GM21717 (cell line): ENCODE data around the gene SULF2.

Experiments
- ATAC-seq: cut with Tn5 transposase; IDR thresholded peaks from one replicate; pipeline ENCODE4 v1.9.1; 2021; ENCODE audit warnings: mild to moderate bottlenecking, moderate library complexity; ENCODE audit not compliant: unreplicated experiment

The SULF2 gene

DNA sequence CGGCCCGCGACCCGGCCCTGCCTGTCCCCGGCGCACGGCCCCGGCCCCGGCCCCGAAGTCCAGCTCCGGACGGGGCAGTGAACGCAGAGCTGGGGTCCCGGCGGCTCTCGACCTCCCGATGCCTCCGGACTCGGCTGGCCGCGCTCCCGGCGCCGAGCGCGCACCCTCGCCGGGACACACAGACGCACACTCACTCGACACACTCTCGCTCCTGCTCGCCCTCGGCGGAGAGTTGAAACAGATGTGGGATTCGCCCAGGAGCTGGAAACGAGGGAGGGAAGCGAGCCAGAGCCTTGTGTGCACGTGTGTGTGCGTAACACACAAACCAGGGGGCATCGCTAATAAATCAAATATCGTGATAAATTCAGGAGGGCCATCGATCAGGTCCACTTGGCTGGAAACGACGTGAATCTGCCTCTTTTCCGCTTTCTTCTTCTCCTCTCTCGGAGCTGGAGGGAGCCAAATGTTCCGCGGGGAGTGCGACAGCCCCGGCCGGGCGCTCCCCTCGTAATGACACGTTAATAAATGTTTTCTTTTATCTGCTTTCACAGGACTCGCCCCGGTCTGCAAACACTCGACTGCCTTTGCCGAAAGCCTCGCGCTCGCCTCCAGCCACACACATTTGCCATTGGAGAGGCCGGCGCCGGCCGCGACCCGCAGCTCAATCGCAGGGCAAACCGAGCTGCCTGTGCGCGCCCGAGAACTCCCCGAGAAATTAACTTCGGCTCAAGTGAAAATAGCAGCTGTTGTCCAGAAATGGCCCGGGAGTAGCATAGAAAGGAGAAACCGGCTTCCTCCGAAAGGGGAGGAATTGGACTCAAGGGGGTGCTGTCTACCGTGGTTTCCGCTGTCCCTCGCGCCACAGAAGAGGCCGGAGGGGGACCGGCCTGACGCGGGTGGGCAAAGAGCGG is 828 bp upstream of the SULF2 start:
- no peak for ATAC-seq

DNA sequence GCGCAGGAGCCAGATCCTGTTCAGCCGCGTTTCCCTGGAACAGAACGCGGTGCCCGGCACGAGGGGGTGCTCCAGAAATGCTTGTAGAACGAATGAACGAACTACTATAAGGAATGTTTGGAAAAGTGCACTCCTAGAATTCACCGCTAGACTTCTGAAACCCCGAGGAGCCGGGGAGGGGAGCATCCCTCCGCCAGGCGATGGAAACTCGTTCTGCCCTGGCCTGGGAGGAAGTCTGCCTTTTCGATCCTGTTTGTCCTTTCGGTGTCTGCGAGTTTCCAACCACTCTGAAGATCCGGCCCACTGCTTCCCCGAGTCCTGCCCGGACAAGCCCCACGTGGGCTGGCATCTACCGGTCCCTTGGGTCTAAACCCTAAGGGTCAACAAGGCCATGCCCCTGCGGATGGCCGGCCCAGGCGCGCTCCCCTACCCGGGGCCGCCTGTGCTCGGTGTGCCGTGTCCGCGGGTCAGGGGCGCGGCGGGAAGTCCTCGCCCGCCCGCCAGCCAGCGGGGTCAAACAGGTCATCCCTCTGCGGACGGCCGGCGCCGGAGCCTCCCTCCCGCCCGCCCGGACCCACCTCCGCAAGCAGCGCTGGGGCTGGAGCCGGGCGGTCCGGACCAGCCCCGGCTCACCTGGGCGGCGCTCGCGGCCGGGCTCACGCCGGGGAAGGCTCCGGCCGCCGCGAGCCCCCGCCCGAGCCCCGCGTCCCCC is 526 bp downstream of the SULF2 start:
- no peak for ATAC-seq

DNA sequence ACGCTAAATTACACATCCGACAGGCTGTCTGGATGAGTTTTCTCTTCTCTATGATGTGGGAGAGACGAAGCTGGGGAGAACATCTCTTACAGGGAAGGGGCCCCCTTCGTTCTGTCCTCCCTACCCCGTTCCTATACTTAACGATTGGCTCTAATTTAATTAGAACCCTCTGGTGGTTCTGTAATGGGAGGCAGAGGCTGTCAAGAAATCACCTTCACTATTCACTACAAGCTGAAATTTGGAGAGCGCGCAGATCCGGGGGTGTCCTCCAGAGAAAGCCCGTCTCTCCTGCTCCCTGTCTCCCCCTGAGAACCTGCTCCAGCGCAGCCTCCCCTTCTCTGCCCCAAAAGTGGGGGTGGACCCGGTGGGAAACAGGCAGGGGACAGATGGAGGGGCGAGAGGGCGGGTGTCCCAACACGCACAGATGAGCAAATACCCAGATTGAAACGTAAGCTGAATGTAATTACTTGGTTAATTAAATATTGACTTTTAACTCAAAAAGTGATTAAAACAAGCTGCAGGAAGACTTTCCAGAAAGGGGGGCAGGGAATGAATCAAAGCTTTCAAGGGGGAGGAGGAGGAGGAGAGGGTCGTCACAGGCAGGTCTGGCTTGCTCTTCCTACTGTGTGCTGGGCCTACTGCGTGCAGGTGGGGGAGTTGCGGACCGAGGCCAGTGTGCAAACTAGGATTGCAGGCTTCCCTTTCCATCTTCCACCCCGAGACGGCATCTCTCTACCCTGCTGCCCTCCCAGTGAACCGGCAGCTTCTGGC is 1.3 kb downstream of the SULF2 start:
- no peak for ATAC-seq

DNA sequence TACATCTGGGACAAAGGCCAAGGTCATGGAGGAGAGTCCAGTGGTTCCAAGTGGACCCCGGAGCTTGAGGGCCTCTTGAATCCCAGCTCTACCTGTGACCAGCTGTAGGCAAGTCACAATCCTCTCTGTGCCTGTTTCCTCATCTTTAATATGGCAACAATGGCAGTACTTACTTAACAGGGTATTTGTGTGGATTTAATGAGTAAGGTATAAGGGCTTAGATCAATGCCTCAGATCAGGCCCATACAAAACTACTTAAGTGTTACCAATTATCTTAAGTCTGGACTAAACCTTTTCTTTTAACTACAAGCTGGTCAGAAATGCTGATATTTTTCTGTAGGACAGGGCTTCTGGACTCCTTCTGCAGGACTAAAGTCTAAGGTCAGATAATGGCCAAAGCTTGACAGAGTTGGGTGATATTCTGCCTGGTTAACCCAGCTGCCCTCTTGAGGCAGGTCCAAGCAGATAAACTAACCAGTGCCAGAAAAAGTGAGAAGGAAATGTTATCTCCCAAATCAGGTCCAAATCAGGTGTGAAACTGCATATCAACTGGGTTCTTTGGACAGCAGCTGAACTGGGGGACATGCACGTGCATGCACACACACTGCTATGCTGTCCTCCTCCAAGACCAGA is 2.2 kb downstream of the SULF2 start:
- ATAC-seq = no peak

DNA sequence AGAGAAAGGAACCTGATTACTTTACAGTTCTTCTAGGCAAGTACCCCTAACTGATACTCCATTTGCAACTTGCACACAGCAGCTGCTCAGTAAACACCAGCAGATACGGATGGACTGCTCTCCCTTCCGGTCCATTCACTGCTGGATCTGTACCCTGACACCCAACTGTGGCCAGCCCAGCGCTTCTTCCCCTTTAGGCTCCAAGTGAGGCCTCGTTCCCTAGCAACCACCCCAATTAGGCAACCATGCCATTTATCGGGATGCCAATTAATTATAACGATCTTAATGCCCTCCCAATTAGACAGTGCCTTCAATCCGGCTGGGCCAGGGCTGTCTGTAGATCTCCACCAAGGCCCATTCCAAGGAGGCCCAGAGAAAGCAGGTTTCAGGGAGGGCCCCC is 3.2 kb downstream of the SULF2 start:
- ATAC-seq = no peak

DNA sequence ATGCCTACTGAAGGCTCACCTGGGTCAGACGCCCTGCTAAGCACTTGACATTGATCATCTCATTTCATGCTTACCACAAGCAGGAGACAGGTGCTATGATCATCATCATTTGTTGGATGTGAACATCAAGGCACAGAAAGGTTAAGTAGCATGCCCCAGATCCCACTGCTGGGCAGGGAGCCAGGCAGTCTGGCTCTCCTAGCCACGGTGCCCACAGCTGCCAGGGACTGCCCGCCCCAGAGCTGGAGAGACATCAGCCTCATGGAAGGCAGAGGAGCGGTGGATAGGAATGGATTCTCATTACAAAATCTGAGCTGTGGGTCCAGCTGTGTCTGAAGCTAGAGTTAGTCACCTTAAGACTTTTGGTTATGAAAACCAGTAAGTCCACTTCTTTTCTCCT is 3.6 kb downstream of the SULF2 start:
- no peak for ATAC-seq

- no peak for ATAC-seq
Measured at GRCh38 chr20:47780720-47781389, 4.4 kb downstream of the SULF2 start.

- ATAC-seq = no peak
Measured at GRCh38 chr20:47778398-47779354, 6.6 kb downstream of the SULF2 start.

DNA sequence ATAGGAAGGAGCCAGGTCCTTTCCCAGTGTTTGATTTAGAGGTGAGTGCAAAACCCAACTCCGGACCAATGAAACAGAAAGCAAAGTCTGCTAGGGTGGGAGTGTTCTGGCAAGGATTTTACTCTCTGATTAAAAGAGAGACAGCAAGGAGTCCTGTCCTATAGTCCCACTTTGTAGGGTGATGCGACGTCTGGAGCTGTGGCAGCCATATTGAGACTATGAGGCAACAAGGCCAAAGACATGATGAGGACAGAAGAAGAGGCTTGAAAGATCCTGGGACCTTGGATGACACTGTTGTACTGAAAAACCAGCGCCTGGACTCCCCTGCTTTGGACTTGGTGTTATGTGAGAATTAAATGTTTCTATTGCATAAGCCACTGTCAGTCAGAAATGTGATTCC is 8.1 kb downstream of the SULF2 start:
- no peak for ATAC-seq

DNA sequence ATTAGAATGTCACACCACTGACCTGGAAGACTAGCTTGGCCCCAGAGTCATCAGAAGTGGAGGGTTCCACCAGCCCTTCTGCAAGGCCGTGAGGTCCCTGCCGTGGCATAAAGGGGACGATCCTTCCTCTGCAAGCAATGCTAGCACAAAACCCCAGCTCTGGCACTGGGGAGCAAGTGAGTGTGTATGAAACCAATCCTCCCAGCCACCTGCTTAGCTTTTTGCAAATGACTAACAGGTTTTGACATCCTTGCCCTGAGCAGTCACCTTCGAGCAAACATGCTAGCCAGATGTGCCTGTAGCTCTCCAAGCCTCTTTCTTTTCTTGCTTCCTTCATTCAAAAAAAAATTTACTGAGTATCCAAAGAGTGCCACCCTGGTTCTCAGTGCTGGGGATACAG is 8.6 kb downstream of the SULF2 start:
- no peak for ATAC-seq

- no peak for ATAC-seq
Measured at GRCh38 chr20:47775841-47776240, 9.4 kb downstream of the SULF2 start.

DNA sequence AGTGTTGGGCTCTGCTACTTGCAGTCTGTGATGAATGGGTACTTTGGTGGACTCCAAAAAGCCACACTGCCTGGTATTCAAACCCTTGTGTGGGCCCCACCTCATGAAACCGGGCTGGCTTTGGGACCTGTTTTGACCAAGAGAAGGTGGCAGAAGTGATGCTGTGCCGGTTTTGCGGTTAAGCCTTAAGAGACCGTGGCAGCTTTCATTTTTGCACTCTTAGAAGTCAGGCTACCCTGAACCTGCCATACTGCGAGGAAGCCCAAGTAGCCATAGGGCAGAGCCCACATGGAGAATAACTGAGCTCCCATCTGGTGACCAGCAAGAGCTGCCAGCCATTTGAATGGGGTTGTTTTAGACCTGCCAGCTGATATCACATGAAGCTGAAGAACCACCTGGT is 10.2 kb downstream of the SULF2 start:
- no peak for ATAC-seq

- no peak for ATAC-seq
Measured at GRCh38 chr20:47774131-47774777, 11.0 kb downstream of the SULF2 start.

DNA sequence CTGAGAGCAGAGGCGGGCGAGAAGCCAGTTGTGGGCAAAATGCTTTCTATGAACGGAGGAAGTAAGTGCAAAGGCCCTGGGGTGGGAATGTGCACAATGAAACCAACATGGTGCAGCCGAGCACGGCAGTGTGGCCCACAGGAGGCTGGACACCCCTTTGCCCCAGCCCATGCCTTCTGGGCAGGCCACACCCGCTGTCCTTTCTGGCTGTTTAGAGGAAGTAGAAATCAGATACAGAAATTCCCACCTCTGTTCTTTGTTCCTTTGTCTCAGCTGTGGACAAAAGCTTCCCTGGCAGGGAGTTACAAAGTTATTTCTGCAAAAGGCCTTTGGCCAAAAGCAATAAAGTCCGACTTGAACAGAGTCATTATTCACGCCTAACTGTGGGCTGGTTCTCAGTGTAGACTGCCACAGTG is 11.9 kb downstream of the SULF2 start:
- no peak for ATAC-seq

GRCh38 chr20:47770935-47771334 is 14.3 kb downstream of the SULF2 start:
- no peak for ATAC-seq

GRCh38 chr20:47768016-47768824 is 17.1 kb downstream of the SULF2 start:
- ATAC-seq = no peak

- no peak for ATAC-seq
Measured at GRCh38 chr20:47765691-47766594, 19.3 kb downstream of the SULF2 start.
